Cardiac fibroblast (primary cell): ENCODE data around the gene CHCHD6.

Experiments
- DNase-seq, 2 donors: peaks; one replicate each; pipeline versions ENCODE4 v3.0.0 to v3.0.0-alpha.2; 2010; ENCODE audit warnings: low read depth in 2 of 2
- H3K4me3 ChIP-seq, 2 donors: replicated peaks in 1 of 2; 1 replicate in 1 of 2; 2 replicates in 1 of 2; pipeline ENCODE4 v1.5.1; 2011; ENCODE audit warnings: low read depth in 2 of 2, low read length in 2 of 2, mild to moderate bottlenecking in 2 of 2, moderate library complexity in 1 of 2
- TF ChIP-seq, protein P1 (sequence below): IDR thresholded peaks from one replicate; pipeline ENCODE4 v1.5.1; 2011; ENCODE audit warnings: low read depth, mild to moderate bottlenecking, low read length, inconsistent platforms

CHCHD6 gene

DNA sequence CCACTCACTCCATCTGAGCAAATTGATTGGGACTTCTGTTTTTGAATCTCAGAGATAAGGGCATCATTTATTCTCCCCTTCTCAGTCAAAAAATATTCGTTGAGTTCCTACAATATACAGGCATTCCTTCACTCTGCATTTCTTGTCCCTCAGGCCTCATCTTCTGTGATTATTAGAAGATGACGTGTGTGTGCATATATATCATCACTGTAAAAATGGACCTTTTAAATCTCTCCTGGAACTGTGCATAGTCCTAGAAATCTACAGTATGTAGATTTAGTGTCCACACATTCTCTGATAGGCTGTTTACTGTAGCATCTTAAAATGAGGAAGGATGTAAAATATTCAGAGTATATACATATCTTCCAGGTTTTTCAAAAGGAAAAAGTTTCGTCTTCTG, 235.7 kb downstream of the CHCHD6 start:
- no peak overlapping the region for H3K4me3 ChIP-seq
- TF ChIP-seq, protein P1, sequence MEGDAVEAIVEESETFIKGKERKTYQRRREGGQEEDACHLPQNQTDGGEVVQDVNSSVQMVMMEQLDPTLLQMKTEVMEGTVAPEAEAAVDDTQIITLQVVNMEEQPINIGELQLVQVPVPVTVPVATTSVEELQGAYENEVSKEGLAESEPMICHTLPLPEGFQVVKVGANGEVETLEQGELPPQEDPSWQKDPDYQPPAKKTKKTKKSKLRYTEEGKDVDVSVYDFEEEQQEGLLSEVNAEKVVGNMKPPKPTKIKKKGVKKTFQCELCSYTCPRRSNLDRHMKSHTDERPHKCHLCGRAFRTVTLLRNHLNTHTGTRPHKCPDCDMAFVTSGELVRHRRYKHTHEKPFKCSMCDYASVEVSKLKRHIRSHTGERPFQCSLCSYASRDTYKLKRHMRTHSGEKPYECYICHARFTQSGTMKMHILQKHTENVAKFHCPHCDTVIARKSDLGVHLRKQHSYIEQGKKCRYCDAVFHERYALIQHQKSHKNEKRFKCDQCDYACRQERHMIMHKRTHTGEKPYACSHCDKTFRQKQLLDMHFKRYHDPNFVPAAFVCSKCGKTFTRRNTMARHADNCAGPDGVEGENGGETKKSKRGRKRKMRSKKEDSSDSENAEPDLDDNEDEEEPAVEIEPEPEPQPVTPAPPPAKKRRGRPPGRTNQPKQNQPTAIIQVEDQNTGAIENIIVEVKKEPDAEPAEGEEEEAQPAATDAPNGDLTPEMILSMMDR: no peak
- DNase-seq: no peak

DNA sequence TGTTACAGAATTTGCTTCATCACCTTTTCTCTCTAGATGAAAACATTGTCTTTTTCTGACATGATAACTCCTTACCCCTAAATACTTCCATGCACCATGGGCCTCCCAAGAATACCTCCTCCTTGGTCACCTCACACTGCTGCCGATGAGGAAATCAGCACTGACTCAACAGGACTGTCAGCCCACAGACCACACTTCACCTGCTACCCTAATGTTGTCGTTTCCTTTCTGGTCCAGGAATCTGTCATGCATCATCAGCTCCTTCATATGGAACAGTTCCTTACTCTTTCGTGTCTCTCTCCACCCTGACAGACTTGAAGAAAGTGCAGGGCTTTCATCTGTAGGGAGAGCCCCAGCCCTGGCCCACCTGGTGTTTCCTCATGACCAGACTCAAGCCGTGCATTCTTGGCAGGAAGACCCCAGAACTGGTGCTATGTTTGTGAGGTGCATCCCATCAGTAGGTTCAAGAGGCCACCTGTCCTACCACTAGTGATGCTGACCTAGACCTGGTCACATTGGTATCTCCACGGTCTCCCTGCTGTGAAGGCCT, 237.8 kb downstream of the CHCHD6 start:
- DNase-seq: no peak
- no peak overlapping the region for H3K4me3 ChIP-seq
- TF ChIP-seq, protein P1: no peak

DNA sequence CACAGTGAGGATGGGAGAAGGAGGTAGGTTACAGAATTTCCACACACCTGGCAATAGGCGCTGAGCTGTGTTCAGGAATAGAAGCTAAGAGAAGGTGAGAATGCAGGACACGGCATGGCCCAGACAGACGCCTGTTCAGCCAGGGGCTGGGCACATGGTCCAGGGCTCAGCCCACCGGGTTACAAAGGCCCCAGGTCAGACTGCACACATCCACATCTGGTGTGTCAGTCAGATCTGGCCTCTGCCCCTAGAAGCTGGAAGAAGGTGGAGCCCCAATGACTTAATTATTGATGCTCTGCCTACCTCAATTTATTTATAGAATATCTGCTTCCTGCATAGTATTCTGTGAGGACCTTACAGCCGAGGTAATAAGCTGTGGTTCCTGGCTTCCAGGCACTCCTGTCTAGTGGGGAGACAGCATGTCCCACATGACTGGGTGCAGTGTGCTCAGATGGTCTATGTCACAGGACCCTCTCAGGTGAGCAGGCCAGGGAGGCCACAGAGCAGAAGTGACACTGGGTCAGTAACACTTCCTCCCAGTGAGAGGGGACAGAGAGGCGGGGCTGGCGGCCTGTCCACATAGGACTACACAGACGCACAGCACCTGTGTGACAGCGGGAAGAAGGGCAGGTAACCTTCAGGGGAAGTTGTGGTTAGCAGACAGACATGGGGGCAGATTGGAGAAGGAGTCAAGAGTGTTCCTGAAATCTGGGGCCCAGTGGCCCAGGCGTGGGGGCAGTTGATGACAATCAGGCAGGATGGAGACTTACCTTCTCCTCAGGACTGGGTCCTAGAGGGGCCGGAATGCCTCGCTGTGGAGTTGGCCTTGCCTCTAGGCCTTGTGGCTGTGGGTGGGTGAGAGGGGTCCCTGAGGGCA, 240.3 kb downstream of the CHCHD6 start:
- TF ChIP-seq, protein P1: no peak
- H3K4me3 ChIP-seq: no peak overlapping the region
- DNase-seq: no peak

DNA sequence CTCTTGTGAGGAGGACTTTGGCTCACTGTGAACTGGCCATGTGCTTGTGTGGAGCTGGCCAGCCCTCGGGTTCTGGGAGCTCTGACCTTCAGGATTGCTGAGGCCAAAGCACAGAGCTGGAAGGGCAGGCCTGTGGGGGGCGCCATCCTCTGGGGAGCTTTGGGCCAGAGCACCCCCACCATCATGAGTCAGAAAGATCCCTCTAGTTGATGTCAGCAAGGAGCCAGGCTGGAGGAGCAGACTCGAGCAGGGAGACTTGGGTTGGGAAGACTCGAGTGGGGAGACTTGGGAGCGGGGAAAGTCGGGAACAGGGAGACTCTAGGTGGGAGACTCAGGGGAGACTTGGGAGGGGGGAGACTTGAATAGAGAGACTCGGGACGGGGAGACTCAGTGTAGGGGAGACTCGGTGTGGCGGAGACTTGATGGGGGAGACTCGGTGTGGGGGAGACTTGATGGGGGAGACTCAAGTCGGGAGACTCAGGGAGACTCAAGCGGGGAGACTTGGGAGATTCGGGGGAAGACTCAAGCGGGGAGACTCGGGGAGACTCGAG, 241.2 kb downstream of the CHCHD6 start:
- TF ChIP-seq, protein P1: no peak
- DNase-seq: no peak
- no peak overlapping the region for H3K4me3 ChIP-seq

DNA sequence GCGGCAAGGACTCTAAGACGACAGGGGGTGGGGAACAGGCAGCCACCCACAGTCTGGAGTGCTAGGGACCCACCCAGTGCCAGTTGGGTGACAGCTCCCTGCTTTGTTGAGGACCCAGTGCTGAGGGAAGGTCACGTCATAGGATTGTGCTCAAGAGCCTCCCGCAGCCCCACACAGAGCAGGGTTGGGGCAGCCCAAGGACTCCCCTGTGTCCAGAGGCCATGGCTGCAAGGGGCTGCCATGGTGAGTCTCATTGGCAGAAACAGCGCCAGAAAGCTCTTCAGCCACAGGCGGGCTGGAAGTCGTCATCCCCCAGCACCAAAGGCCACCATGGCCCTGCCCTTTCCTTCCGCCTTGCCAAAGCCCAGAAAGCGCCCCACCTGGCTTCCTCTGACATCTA, 241.9 kb downstream of the CHCHD6 start:
- TF ChIP-seq, protein P1: no peak
- H3K4me3 ChIP-seq: no peak overlapping the region
- no peak for DNase-seq

DNA sequence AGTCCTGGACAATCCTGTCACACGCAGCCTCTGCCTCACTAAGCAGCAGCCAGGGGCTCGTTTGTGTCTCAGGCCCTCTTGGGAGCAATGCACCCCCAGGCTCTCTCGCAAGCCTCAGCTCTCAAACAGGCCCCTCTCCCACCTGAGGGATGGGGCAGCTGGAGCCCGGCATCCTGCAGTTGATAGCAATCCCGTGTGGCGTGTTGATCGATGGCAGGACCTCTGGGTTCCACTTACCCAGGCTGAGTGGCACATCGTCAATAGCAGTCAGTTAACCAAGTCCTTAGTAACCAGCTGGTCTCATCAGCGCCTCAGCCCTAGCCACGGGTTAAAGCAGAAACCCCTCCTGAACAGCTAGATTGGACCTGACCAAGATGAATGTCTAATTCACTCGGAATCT, 242.4 kb downstream of the CHCHD6 start:
- TF ChIP-seq, protein P1: no peak
- H3K4me3 ChIP-seq: no peak overlapping the region
- DNase-seq: no peak
